T-helper 2 cell treated with Interferon-gamma antibody and Interleukin-4, amounts not matched to agents 5 μg/mL and 100 μg/mL, for 36 hours (primary cell): Measurements from ENCODE around the gene DHRS3.
"Not testable (repeated sequence)": the region's sequence is repeated elsewhere in the genome, so short reads cannot be mapped to it uniquely, and the experiment has no call there.

Experiments
- DNase-seq: peaks from one replicate; pipeline ENCODE4 v3.0.0; 2021; ENCODE audit warnings: low spot score
- H3K27ac Mint-ChIP-seq: one replicate; pipeline ENCODE4 v1.8.0; 2021; ENCODE audit warnings: mild to moderate bottlenecking, mixed read lengths
- H3K27me3 Mint-ChIP-seq: one replicate; pipeline ENCODE4 v1.8.0; 2021; ENCODE audit warnings: low read depth, mixed read lengths
- H3K36me3 Mint-ChIP-seq: one replicate; pipeline ENCODE4 v1.8.0; 2021; ENCODE audit warnings: low read depth, mixed read lengths
- H3K4me1 Mint-ChIP-seq: one replicate; pipeline ENCODE4 v1.8.0; 2021; ENCODE audit warnings: low read depth, mixed read lengths
- H3K4me3 Mint-ChIP-seq: one replicate; pipeline ENCODE4 v1.8.0; 2022; ENCODE audit warnings: mild to moderate bottlenecking, moderate library complexity, mixed read lengths
- H3K9me3 Mint-ChIP-seq: one replicate; pipeline ENCODE4 v1.8.0; 2021; ENCODE audit warnings: mixed read lengths

Gene DHRS3

DNA sequence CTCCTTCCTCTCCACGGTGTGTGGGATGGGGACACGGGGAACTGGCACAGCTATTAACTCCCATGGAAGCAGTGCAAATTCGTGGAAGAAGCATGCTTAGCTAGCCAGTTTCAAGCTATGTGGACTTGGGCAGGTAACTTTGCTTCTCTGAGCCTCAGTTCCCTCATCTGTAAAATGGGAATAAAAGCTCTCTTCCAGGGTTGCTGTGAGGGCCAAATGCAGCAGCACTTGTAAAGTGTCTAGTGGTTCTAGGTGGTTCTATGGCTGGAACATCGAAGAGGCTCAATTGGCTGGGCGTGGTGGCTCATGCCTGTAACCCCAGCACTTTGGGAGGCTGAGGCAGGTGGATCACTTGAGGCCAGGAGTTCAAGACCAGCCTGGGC lies 43.3 kb downstream of the DHRS3 start:
- Mint-ChIP-seq H3K27ac (no peak overlapping the region), H3K4me3 (no peak overlapping the region), H3K27me3 (no peaks in the 10 kb centered on the region), H3K4me1 (no peaks in the 10 kb centered on the region), H3K9me3 (no peaks in the 10 kb centered on the region), H3K36me3 (peaks cover 38% of the 10 kb centered on the region)
- DNase-seq, result no peak

GRCh38 chr1:12573015-12573825 lies 44.8 kb downstream of the DHRS3 start:
- H3K4me3 Mint-ChIP-seq, result no peak overlapping the region
- no peaks in the 10 kb centered on the region for H3K27me3 Mint-ChIP-seq
- H3K9me3 Mint-ChIP-seq, result no peaks in the 10 kb centered on the region
- H3K36me3 Mint-ChIP-seq, result peaks cover 41% of the 10 kb centered on the region
- DNase-seq, result no peak
- H3K27ac Mint-ChIP-seq, result no peak overlapping the region
- no peaks in the 10 kb centered on the region for H3K4me1 Mint-ChIP-seq

- peaks cover 39% of the 10 kb centered on the region for H3K36me3 Mint-ChIP-seq
- H3K9me3 Mint-ChIP-seq, result no peaks in the 10 kb centered on the region
- no peak overlapping the region for H3K4me3 Mint-ChIP-seq
- no peaks in the 10 kb centered on the region for H3K4me1 Mint-ChIP-seq
- H3K27me3 Mint-ChIP-seq, result no peaks in the 10 kb centered on the region
- H3K27ac Mint-ChIP-seq, result no peak overlapping the region
- DNase-seq, result no peak
These were observed 45.5 kb downstream of the DHRS3 start for GRCh38 chr1:12572522-12572921.

DNA sequence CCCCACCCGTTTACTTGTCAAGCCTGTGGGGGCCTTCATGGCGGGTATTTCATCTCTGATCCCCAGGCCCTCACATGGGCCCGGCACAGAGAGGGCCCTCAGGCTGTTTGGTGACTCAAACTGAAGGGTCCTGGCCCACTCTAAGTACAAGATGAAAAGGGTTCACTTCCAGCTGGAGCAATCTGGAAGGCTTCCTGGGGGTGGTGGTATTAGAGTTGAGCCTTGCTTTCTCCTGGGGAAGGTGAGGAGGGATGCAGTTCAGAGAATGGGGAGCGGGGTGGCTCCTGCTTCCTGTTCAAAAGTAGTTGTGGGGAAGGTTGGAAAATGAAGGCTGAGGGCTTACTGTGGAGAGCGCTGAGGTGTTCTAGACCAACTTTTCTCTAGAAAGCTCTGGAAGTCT lies 47.7 kb downstream of the DHRS3 start:
- Mint-ChIP-seq H3K4me1 (no peaks in the 10 kb centered on the region), H3K27ac (no peak overlapping the region), H3K36me3 (peaks cover 43% of the 10 kb centered on the region), H3K9me3 (no peaks in the 10 kb centered on the region), H3K27me3 (no peaks in the 10 kb centered on the region), H3K4me3 (no peak overlapping the region)
- no peak for DNase-seq

DNA sequence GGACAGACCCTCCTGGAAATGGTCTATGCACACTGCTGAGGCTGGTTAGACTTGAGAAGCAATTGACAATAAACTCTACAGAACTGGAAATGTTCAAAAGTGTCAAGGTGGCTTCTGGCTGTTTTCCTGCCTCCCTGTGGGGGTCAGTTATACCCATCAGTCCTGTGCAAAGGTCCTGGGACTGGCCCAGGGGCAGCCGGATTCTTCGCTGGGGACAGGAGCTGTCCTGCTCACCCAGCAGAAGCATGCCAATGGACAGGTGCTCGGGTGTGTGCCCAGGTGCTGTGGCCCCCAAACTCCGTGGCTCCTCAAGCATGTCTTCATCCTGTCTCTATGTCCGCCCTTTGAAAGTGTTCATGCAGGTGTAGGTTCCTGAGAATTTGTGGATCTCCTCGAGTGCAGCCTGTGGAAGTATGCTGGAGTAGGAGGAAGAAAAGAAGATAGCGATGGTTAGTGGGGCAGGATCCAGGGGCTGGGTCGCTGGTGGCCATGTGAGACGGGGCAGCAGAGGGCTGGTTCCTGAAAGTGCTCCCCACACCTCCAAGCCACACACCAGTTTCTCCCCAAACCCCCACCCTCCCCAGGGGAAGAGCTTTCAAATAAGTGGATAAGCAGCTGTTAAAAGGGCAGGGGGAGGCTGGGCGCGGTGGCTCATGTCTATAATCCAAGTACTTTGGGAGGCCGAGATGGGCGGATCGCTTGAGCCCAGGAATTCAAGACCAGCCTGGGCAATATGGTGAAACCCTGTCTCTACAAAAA lies 49.8 kb downstream of the DHRS3 start:
- Mint-ChIP-seq H3K36me3 (peaks cover 43% of the 10 kb centered on the region), H3K27me3 (no peaks in the 10 kb centered on the region), H3K4me3 (no peak overlapping the region), H3K9me3 (peaks cover 14% of the 10 kb centered on the region), H3K4me1 (no peaks in the 10 kb centered on the region), H3K27ac (no peak overlapping the region)
- no peak for DNase-seq

DNA sequence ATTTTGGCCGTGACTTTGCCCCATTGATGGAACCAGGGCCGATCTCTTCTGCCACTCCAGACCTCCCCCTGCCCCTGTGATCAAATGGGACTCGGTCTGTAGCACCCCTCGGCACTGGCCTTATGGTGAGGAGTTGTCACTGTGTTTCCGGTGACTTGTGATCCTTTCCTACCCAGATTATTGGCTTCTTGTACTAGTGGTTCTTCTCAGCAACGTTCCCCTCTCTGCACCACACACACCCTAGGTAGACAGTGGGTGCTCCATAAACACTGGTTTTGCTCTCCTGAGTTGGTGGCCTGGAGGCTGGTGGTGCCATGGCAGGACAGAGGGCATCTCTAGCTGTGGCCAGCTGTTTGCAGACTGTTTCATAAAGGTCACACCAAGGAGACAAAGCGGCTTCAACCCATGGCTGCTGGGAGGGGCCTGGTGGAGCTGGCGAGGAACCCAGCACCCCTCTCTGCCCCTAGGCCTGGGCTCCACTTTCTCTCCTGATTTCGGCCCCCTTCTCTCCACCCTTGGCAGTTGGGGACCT lies 50.7 kb downstream of the DHRS3 start:
- Mint-ChIP-seq H3K4me3 (no peak overlapping the region), H3K9me3 (peaks cover 21% of the 10 kb centered on the region), H3K36me3 (peaks cover 37% of the 10 kb centered on the region), H3K27me3 (no peaks in the 10 kb centered on the region), H3K27ac (no peak overlapping the region), H3K4me1 (no peaks in the 10 kb centered on the region)
- no peak for DNase-seq

- Mint-ChIP-seq H3K4me3 (no peak overlapping the region), H3K9me3 (peaks cover 26% of the 10 kb centered on the region), H3K27ac (no peak overlapping the region), H3K27me3 (no peaks in the 10 kb centered on the region), H3K36me3 (peaks cover 36% of the 10 kb centered on the region), H3K4me1 (no peaks in the 10 kb centered on the region)
- no peak for DNase-seq
These were observed 51.3 kb downstream of the DHRS3 start for GRCh38 chr1:12566484-12567287.

DNA sequence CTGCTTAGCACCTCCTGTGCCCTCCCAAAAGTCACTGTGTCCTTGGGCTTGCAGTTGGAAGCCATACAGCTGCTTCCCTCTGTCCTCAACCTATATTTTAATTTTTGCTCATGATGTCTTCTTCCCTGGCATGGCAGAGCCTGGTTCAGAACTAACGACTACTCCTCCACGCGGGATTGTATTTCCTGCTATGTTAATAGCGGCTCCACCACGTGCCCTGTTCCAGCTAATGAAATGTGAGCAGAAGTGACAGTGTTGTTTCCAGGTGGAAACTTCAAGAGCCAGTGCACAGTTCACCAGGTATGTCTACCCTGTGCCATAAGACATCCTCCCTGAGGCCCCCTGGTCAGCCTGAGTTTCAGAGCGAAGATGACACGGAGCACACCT lies 52.1 kb downstream of the DHRS3 start:
- DNase-seq, result no peak
- Mint-ChIP-seq H3K27ac (no peak overlapping the region), H3K4me1 (no peaks in the 10 kb centered on the region), H3K9me3 (peaks cover 26% of the 10 kb centered on the region), H3K36me3 (peaks cover 35% of the 10 kb centered on the region), H3K27me3 (no peaks in the 10 kb centered on the region), H3K4me3 (no peak overlapping the region)

GRCh38 chr1:12565094-12565965 lies 52.7 kb downstream of the DHRS3 start:
- no peak for DNase-seq
- no peaks in the 10 kb centered on the region for H3K4me1 Mint-ChIP-seq
- H3K9me3 Mint-ChIP-seq, result peaks cover 26% of the 10 kb centered on the region
- no peak overlapping the region for H3K4me3 Mint-ChIP-seq
- H3K27me3 Mint-ChIP-seq, result no peaks in the 10 kb centered on the region
- no peak overlapping the region for H3K27ac Mint-ChIP-seq
- H3K36me3 Mint-ChIP-seq, result peaks cover 33% of the 10 kb centered on the region

GRCh38 chr1:12564251-12564650 lies 53.8 kb downstream of the DHRS3 start:
- H3K27me3 Mint-ChIP-seq, H3K27ac Mint-ChIP-seq, H3K4me3 Mint-ChIP-seq, DNase-seq, H3K4me1 Mint-ChIP-seq: not testable (repeated sequence)
- peaks cover 26% of the 10 kb centered on the region for H3K9me3 Mint-ChIP-seq
- H3K36me3 Mint-ChIP-seq, result peaks cover 28% of the 10 kb centered on the region

GRCh38 chr1:12562955-12563576 lies 54.9 kb downstream of the DHRS3 start:
- Mint-ChIP-seq H3K36me3 (peaks cover 23% of the 10 kb centered on the region), H3K27me3 (no peaks in the 10 kb centered on the region), H3K4me3 (no peak overlapping the region), H3K27ac (no peak overlapping the region), H3K9me3 (peaks cover 26% of the 10 kb centered on the region), H3K4me1 (no peaks in the 10 kb centered on the region)
- no peak for DNase-seq

DNA sequence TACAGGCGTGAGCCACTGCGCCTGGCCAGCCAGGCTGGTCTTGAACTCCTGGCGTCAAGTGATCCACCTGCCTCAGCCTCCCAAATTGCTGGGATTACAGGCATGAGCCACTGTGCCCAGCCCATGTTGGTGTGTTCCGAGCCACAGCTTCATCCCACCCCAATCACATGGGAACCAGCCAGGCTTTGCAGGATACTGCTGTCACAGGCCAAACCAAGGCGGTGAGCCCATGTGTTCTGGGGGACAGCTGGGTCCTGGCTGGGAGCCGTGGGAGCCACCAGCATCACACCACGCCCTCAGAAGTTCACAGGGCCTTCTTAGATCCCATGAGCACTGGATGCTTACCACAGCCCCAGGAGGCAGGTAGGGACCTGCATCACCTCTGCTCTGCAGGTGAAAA lies 56.9 kb downstream of the DHRS3 start:
- no peak for DNase-seq
- Mint-ChIP-seq H3K4me1 (no peaks in the 10 kb centered on the region), H3K27me3 (no peaks in the 10 kb centered on the region), H3K36me3 (peaks cover 16% of the 10 kb centered on the region), H3K4me3 (no peak overlapping the region), H3K27ac (no peak overlapping the region), H3K9me3 (peaks cover 26% of the 10 kb centered on the region)
